HCT116 (cell line): ENCODE results near the gene UQCRHL. TPM values are rescaled to one million over a fixed set of nuclear protein-coding genes. Genes with fewer than 3 reads are reported as not detected.

Source experiments
- ATAC-seq: fragments of 200-7000 bp; cut with Tn5 transposase; 2 replicates; pipeline ENCODE4 v1.9.1; 2020; ENCODE audit warnings: mild to moderate bottlenecking, moderate library complexity
- BruUV-seq: library from RNA; stranded (reverse); fragments of 400-500 nt; replicated peaks from 2 replicates; lab custom pipeline; 2021; lab: Mats Ljungman, UMichigan
- CTCF ChIA-PET: fragments of 300-600 bp; sonication (Branson Sonifier 250); formaldehyde crosslinking; loops from one replicate; lab custom pipeline; 2021; ENCODE audit warnings: antibody characterized with exemption; lab: Charles Lee
- POLR2A ChIA-PET: fragments of 300-600, 350-600 bp; sonication (Branson Sonifier 250); formaldehyde crosslinking; loops from one replicate; lab custom pipeline; 2021; ENCODE audit warnings: antibody characterized with exemption; lab: Charles Lee
- RAD21 ChIA-PET, 2 experiments: fragments of 300-600 bp; sonication (Branson Sonifier 250); formaldehyde crosslinking; loops; one replicate each; lab custom pipeline; 2023; ENCODE audit warnings: low total read pairs in 2 of 2; ENCODE audit not compliant: uncharacterized antibody in 2 of 2, unreplicated experiment in 2 of 2, low non-redundant PET in 1 of 2; lab: Charles Lee
- DNase-seq: peaks from one replicate; pipeline ENCODE4 v3.0.0-alpha.2; 2010; ENCODE audit warnings: low read depth, low spot score
- H2AFZ ChIP-seq: fragments of 200-600 bp; shearing (Covaris generic), sonication (generic); 2 replicates; pipeline ENCODE4 v1.6.1; 2017; ENCODE audit warnings: low read depth, mixed run types, mixed read lengths, antibody characterized with exemption, low read length; ENCODE audit not compliant: poor library complexity, severe bottlenecking
- H3K27ac ChIP-seq: 2 replicates; pipeline ENCODE4 v1.5.1; 2012; ENCODE audit warnings: low read depth, low read length
- H3K27me3 ChIP-seq: fragments of 200-600 bp; sonication (generic); 2 replicates; pipeline ENCODE4 v1.6.1; 2016; ENCODE audit warnings: mixed run types, low read length, mixed read lengths; ENCODE audit not compliant: insufficient read depth
- H3K36me3 ChIP-seq, 2 experiments: fragments of 200-500 bp in 1 of 2; fragments of 200-600 bp in 1 of 2; sonication (Bioruptor generic) in 1 of 2; sonication (generic) in 1 of 2; 2 replicates each; pipeline versions ENCODE4 v1.5.1 to v1.6.1; 2014 to 2016; ENCODE audit warnings: low read length in 2 of 2, inconsistent platforms in 1 of 2, mixed read lengths in 1 of 2, mixed run types in 1 of 2; ENCODE audit not compliant: insufficient read depth in 2 of 2, control insufficient read depth in 1 of 2
- H3K4me1 ChIP-seq, 2 experiments: fragments of 200-600 bp in 1 of 2; sonication (generic) in 1 of 2; 2 replicates each; pipeline versions ENCODE4 v1.5.1 to v1.6.1; 2012 to 2017; ENCODE audit warnings: low read length in 2 of 2, inconsistent platforms in 1 of 2, mild to moderate bottlenecking in 1 of 2, mixed read lengths in 1 of 2, mixed run types in 1 of 2, moderate library complexity in 1 of 2; ENCODE audit not compliant: insufficient read depth in 2 of 2, control insufficient read depth in 1 of 2
- H3K4me2 ChIP-seq: fragments of 200-600 bp; sonication (generic); 2 replicates; pipeline ENCODE4 v1.6.1; 2017; ENCODE audit warnings: mixed run types, low read length, mixed read lengths
- H3K4me3 ChIP-seq, 2 experiments: fragments of 200-600 bp in 1 of 2; sonication (generic) in 1 of 2; replicated peaks in 1 of 2; 2 replicates each; pipeline ENCODE4 v1.5.1; 2011 to 2016; ENCODE audit warnings: low read length in 2 of 2, control low read depth in 1 of 2, low read depth in 1 of 2, mild to moderate bottlenecking in 1 of 2, mixed read lengths in 1 of 2, mixed run types in 1 of 2
- H3K79me2 ChIP-seq: fragments of 200-600 bp; sonication (generic); 2 replicates; pipeline ENCODE4 v1.6.1; 2017; ENCODE audit warnings: mild to moderate bottlenecking, mixed run types, low read length, moderate library complexity, mixed read lengths; ENCODE audit not compliant: insufficient read depth
- H3K9ac ChIP-seq: fragments of 200-600 bp; sonication (generic); 2 replicates; pipeline ENCODE4 v1.6.1; 2016; ENCODE audit warnings: low read length, mixed read lengths
- H3K9me2 ChIP-seq: fragments of 200-600 bp; sonication (generic), shearing (Covaris generic); 2 replicates; pipeline ENCODE4 v1.6.1; 2017; ENCODE audit warnings: mixed run types, mild to moderate bottlenecking, moderate library complexity; ENCODE audit not compliant: insufficient read depth
- H3K9me3 ChIP-seq, 2 experiments: fragments of 200-500 bp in 1 of 2; fragments of 200-600 bp in 1 of 2; sonication (Bioruptor generic) in 1 of 2; sonication (generic) in 1 of 2; 2 replicates each; pipeline ENCODE4 v1.6.1; 2014 to 2017; ENCODE audit warnings: low read length in 2 of 2, mixed read lengths in 2 of 2, inconsistent platforms in 1 of 2, low read depth in 1 of 2, mild to moderate bottlenecking in 1 of 2, mixed run types in 1 of 2, moderate library complexity in 1 of 2; ENCODE audit not compliant: control insufficient read depth in 1 of 2, insufficient read depth in 1 of 2
- H4K20me1 ChIP-seq: fragments of 200-600 bp; sonication (generic), shearing (Covaris generic); 2 replicates; pipeline ENCODE4 v1.6.1; 2017; ENCODE audit warnings: mixed run types, mild to moderate bottlenecking, moderate library complexity; ENCODE audit not compliant: insufficient read depth
- CBX3 ChIP-seq: IDR thresholded peaks from 2 replicates; pipeline ENCODE4 v1.6.1; 2012; ENCODE audit warnings: low read depth
- ELF1 ChIP-seq: IDR thresholded peaks from 2 replicates; pipeline ENCODE4 v1.6.1; 2012; ENCODE audit warnings: low read depth, borderline replicate concordance
- POLR2A ChIP-seq: IDR thresholded peaks from 2 replicates; pipeline ENCODE4 v1.7.0; 2011; ENCODE audit warnings: borderline replicate concordance; ENCODE audit not compliant: insufficient read depth, insufficient read length; ENCODE audit errors: extremely low read depth
- POLR2AphosphoS5 ChIP-seq: IDR thresholded peaks from 2 replicates; pipeline ENCODE4 v1.6.1; 2011; ENCODE audit warnings: mild to moderate bottlenecking, low read depth, low read length, moderate library complexity
- RAD21 ChIP-seq: IDR thresholded peaks from 2 replicates; pipeline ENCODE4 v1.6.1; 2012; ENCODE audit warnings: low read depth, mild to moderate bottlenecking
- ZFX ChIP-seq: fragments of 450-650 bp; IDR thresholded peaks from 2 replicates; pipeline ENCODE4 v1.6.1; 2017
- intact Hi-C: fragments of 100-400 bp; cut with micrococcal nuclease; formaldehyde crosslinking; loops from 2 replicates; pipeline ENCODE4 v1.10.0; 2022
- total RNA-seq: library from RNA; stranded (reverse); gene quantifications from one replicate; pipeline ENCODE4 v1.2.1, GENCODE V29; 2021; ENCODE audit not compliant: unreplicated experiment
- TF ChIP-seq, protein P1 (sequence below): IDR thresholded peaks from 2 replicates; pipeline ENCODE4 v1.6.1; 2012; ENCODE audit warnings: low read depth

The UQCRHL gene
- total RNA-seq, 1 experiment from 2014 or later, result 2.5 TPM

- intact Hi-C loops, result loop anchor here (2.0 kb wide), 1 partner anchor 36 kb away; no protein-coding TSS in a partner anchor
- ChIA-PET POLR2A (interaction anchor here (0.8 to 2.4 kb wide), 5 partner anchors 13 to 36 kb away, joined by 3 to 10 read pairs (median 6); partner anchors contain the start of gene SPEN), CTCF (interaction anchor here (1.0 kb wide), 1 partner anchor 20 kb away, joined by 4 read pairs; no protein-coding TSS in a partner anchor), RAD21 (no interaction called here)
- Histone ChIP-seq H3K4me1 (peaks cover 17 to 52% of the 10 kb centered on the region in 2 experiments), H3K4me3 (peak overlapping the region; percentile 67 to 78), H3K27ac (peak overlapping the region; percentile 99), H3K79me2 (no peaks in the 10 kb centered on the region), H3K9me2 (no peaks in the 10 kb centered on the region), H3K27me3 (no peaks in the 10 kb centered on the region), H4K20me1 (no peaks in the 10 kb centered on the region), H3K4me2 (peak overlapping the region; percentile 83), H3K9me3 (no peaks in the 10 kb centered on the region), H3K9ac (peak overlapping the region; percentile 87), H3K36me3 (no peaks in the 10 kb centered on the region), H2AFZ (no peak overlapping the region)
- TSS peak; percentile 65 for BruUV-seq
- DNase-seq (no peak), ATAC-seq (peak; percentile 33)
- no peak for TF ChIP-seq RAD21
- TF ChIP-seq CBX3, result no peak
- no peak for TF ChIP-seq POLR2AphosphoS5
- TF ChIP-seq POLR2A, result no peak
- TF ChIP-seq, protein P1, sequence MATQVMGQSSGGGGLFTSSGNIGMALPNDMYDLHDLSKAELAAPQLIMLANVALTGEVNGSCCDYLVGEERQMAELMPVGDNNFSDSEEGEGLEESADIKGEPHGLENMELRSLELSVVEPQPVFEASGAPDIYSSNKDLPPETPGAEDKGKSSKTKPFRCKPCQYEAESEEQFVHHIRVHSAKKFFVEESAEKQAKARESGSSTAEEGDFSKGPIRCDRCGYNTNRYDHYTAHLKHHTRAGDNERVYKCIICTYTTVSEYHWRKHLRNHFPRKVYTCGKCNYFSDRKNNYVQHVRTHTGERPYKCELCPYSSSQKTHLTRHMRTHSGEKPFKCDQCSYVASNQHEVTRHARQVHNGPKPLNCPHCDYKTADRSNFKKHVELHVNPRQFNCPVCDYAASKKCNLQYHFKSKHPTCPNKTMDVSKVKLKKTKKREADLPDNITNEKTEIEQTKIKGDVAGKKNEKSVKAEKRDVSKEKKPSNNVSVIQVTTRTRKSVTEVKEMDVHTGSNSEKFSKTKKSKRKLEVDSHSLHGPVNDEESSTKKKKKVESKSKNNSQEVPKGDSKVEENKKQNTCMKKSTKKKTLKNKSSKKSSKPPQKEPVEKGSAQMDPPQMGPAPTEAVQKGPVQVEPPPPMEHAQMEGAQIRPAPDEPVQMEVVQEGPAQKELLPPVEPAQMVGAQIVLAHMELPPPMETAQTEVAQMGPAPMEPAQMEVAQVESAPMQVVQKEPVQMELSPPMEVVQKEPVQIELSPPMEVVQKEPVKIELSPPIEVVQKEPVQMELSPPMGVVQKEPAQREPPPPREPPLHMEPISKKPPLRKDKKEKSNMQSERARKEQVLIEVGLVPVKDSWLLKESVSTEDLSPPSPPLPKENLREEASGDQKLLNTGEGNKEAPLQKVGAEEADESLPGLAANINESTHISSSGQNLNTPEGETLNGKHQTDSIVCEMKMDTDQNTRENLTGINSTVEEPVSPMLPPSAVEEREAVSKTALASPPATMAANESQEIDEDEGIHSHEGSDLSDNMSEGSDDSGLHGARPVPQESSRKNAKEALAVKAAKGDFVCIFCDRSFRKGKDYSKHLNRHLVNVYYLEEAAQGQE, result no peak
- no peak for TF ChIP-seq ELF1
- peak; percentile 18; the same call in 1 of the 2 replicates for TF ChIP-seq ZFX
Observed at GRCh38 chr1:15835205-15835740, 27.8 kb upstream of the UQCRHL start.
